HepG2 (cell line): ENCODE measurements around the gene HELZ2. TPM values are rescaled to one million over a fixed set of nuclear protein-coding genes. Genes with fewer than 3 reads are reported as not detected.

Experiments used
- BCL6 ChIP-seq: IDR thresholded peaks from 2 replicates; pipeline ENCODE4 v1.6.1; 2016; ENCODE audit warnings: missing genetic modification reagents, missing compliant biosample characterization
- KMT2A ChIP-seq: sonication (generic); formaldehyde crosslinking; IDR thresholded peaks from 2 replicates; pipeline ENCODE4 v1.4.0; 2020; ENCODE audit warnings: missing genetic modification reagents
- MEIS1 ChIP-seq: sonication (generic); formaldehyde crosslinking; IDR thresholded peaks from 2 replicates; pipeline ENCODE4 v1.9.0; 2021; ENCODE audit warnings: mild to moderate bottlenecking, missing genetic modification reagents, moderate library complexity, borderline replicate concordance
- MYPOP ChIP-seq: sonication (generic); formaldehyde crosslinking; IDR thresholded peaks from 2 replicates; pipeline ENCODE4 v1.8.1; 2023; ENCODE audit warnings: mild to moderate bottlenecking, moderate library complexity, missing genetic modification reagents
- SIX1 ChIP-seq: sonication (generic); formaldehyde crosslinking; IDR thresholded peaks from 2 replicates; pipeline ENCODE4 v1.4.0; 2020; ENCODE audit warnings: missing genetic modification reagents, borderline replicate concordance
- ZFX ChIP-seq: sonication (generic); formaldehyde crosslinking; IDR thresholded peaks from 2 replicates; pipeline ENCODE4 v1.4.0; 2020; ENCODE audit warnings: mild to moderate bottlenecking, low read depth, missing genetic modification reagents, moderate library complexity
- ZNF335 ChIP-seq: sonication (generic); formaldehyde crosslinking; IDR thresholded peaks from 2 replicates; pipeline ENCODE4 v1.4.0; 2020; ENCODE audit warnings: missing genetic modification reagents
- ZNF407 ChIP-seq: sonication (generic); formaldehyde crosslinking; IDR thresholded peaks from one replicate; pipeline ENCODE4 v1.5.1; 2020; ENCODE audit warnings: mild to moderate bottlenecking, missing genetic modification reagents; ENCODE audit errors: not compliant biosample characterization
- ZNF546 ChIP-seq: sonication (generic); formaldehyde crosslinking; conservative IDR thresholded peaks from 2 replicates; pipeline ENCODE4 v1.8.1; 2023; ENCODE audit warnings: mild to moderate bottlenecking, missing genetic modification reagents
- polyA plus RNA-seq, 8 experiments: library from polyadenylated mRNA; depleted of rRNA in 3 of 8; stranded (reverse) in 7 of 8; unstranded in 1 of 8; fragments of >200 nt; fragmentation: Illumina TruSeq in 4 of 8; extraction: Trizol in 4 of 8; gene quantifications; 2 replicates each; pipeline versions ENCODE4 v1.2.1 to v1.2.3, GENCODE V29; 2011 to 2016; ENCODE audit warnings: low read depth in 4 of 8, missing spikeins in 1 of 8, mixed read lengths in 1 of 8; ENCODE audit not compliant: insufficient read depth in 1 of 8
- total RNA-seq, 5 experiments: library from RNA; depleted of rRNA; stranded (reverse); fragments of >200 nt; fragmentation: Illumina TruSeq; extraction: Trizol; gene quantifications; 2 replicates each; pipeline ENCODE4 v1.2.3, GENCODE V29; 2016; ENCODE audit warnings: low read depth in 1 of 5

HELZ2 gene
- total and polyA plus RNA-seq, 2 of the 13 experiments (the other 11 are each of a cell fraction or from before 2014, with no cell fraction given) = 9.6 to 10.1 TPM

- peak; percentile 14 for TF ChIP-seq ZNF407 (CRISPR knock-in tag)
- TF ChIP-seq MYPOP (CRISPR knock-in tag) = no peak
- peak; percentile 56 for TF ChIP-seq ZFX (CRISPR knock-in tag)
- no peak for TF ChIP-seq KMT2A (CRISPR knock-in tag)
- no peak for TF ChIP-seq ZNF335 (CRISPR knock-in tag)
- TF ChIP-seq SIX1 = no peak
- no peak for TF ChIP-seq BCL6 (CRISPR knock-in tag)
- peak; percentile 69; the same call in 1 of the 2 replicates for TF ChIP-seq MEIS1
- no peak for TF ChIP-seq ZNF546 (CRISPR knock-in tag)
These were observed 33.4 kb downstream of the HELZ2 start (continued) for GRCh38 chr20:63540417-63541186.
